ENCODE measurements around the gene BRME1.
A peak's percentile ranks its signal among the peaks of the same experiment; 100 is the strongest.
"Not testable (repeated sequence)": the region's sequence is repeated elsewhere in the genome, so short reads cannot be mapped to it uniquely, and the experiment has no call there.

Gene BRME1

DNA sequence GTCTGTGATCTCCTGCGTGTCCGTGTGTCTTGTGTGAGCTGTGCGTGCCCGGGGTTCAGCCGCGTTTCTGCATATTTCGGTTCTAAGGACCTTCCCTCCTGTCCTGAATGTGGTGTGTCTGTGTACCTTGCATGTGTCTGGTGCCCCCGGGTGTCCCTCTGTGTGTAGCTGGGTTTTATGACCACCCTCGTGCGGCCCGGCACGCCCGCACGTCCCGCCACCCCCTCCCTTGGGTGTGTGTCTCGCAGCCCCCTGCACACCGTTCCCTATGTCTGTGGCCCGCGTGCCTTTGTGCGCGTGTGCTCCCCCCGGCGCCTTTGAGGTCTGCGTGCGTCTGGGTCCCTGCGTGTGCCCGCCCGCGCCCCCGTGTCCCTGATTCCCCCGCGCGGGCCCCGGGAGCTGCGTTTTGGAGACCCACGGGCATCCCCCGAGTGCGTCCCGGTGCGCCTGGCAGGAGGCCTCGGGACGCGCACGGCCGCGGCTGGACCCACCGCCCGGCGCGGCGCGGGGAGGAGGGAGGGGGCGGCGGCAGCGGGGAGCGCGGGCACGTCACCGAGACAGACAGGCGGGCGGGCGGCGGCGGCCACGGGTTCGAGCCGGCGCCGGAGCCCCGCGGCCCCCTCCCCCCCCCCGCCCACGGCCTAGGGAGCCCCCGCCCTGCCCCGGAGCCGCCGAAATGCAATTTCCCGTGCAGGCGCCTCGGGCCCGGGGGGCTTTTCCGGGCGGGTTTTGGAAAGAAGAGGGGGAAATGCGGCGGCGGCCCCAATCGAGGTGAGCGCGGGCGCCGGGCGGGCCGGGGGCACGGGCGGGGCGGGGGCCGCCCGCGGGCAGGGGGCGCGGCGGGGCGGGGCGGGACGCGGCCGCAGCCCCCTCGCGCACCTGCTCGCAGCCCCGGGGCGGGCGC is 41.0 kb downstream of the BRME1 start:
- no peak for DNase-seq

DNA sequence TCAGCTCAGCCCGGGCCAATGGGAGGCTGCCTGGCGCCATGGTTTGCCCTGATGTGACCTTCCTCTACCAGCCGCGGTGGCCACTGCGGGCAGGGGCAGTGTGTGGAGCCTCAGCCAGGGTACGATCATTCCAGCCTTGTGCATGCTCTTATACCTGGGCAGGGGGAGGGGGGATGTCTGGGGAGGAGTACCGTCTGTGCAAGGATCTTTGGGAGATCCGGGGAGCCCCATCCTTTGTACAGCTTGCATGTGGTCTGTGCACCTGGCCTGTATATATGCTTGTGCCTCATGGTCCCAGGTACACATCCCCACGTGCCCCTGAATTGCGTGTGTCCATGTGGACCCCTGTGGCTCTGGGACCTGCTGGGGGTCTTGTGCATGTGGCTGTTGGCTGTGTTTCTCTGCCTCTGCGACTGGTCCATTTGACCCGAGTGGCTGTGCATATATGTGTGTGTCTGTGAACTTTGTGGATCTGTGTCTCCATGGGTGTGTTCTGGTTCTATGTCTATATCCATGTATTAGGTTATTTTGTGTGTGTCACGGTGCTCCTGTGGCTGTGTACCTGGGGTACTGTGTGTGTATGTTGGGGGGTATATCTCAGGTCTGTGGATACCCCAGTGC is 41.8 kb downstream of the BRME1 start:
- DNase-seq: no peak

DNA sequence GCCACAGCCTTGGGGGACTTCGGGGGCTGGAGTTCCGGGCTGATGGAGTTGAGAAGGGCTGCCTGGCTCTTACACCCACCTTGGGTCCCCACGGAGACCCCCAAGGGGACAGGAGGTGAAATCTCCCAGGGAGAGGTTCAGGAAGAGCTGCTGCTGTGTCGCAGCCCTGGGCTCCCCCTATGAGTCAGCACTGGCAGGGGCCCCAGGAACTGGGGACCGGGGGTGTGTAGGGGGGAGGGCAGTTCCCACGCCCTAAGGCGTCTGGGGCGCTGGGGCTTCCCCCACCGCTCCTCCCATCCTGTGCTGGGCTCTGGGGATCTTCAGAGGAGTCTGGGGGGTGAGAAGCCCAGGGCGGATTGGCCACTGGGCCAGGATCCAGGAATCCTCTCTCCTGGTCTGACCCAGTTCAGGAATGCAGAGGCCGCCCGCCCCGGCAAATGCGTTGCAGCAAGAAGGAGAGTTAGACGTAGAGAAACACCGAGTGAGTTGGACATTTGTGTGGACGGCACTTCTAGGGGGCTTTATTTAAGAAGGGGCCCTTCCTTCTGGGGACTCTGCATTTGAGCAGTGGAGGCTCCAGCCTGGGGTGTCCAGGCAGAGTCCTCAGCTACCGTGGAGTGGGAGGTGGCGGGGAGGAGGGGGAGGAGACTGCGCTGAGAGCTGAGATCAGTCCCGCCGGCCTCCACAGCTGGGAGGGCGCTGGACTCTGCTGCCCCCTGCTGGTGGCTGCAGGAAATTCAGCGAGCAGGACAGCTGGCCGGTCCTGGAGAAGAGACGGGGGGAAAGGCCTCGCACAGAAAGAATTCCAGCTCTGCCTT is 44.0 kb downstream of the BRME1 start:
- DNase-seq: peak; percentile 87

DNA sequence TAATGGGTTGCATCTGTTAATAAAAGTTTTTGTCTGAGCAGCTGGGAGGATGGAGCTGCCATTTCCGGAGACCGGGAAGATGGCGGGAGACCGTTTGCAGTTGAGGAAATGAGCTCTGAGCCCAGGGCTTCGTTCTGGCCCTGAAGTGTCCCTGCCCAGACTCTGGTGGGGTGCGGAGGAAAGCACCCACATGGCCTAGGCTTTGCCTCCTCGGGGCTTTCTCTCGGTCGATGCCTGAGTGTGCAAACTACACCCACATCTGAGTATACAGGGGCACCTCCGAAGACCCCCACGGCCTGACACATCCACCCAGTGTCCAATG is 44.6 kb downstream of the BRME1 start:
- no peak for DNase-seq

DNA sequence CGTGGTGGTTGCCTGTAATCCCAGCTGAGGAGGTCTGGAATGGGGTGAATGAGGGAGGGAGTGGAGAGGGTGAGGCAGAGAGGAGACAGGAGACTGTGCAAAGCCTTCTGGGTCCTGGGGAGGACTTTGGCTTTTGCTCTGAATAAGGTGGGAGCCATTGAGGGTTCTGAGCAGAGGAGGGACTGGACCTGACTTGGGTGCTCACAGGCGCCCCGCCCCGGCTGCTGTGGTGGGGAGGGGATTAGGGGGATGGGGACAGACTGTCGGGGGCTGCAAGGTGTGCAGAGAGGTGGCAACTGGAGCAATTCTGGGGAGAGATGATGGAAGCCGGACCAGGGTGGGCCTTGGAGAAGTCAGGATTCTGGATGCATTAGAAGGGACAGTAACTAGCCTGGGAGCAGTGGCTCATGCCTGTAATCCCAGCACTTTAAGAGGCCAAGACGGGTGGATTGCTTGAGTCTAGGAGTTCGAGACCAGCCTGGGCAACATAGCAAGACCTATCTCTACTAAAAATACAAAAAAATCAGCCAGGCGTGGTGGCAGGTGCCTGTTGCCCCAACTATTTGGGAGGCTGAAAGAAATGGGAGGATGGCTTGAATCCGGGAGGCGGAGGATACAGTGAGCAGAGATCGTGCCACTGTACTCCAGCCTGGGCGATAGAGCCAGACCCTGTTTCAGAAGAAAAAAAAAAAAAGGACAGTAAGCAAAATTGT is 45.1 kb downstream of the BRME1 start:
- DNase-seq: no peak

DNA sequence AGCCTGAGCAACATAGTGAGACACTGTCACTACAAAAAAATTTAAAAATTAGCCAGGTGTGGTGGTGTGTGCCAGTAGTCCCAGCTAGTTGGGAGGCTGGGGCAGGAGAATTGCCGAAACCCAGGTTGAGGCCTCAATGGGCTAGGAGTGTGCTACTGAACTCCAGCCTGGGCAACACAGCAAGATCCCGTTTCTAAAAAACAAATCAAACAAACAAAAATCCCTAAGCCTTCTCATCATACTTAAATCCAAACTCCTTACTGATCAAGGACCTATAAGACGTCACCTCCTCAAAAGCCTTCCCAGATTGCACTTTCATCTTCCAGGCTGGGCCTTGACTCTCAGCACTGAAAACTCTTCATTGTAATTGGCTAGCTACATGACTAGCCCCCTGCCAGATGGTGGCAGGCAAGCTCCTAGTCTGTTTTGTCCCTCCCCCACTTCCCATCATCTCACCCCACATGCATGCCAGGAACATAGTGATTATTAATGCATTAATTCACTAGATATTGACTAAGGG is 46.5 kb downstream of the BRME1 start:
- no peak for DNase-seq

DNA sequence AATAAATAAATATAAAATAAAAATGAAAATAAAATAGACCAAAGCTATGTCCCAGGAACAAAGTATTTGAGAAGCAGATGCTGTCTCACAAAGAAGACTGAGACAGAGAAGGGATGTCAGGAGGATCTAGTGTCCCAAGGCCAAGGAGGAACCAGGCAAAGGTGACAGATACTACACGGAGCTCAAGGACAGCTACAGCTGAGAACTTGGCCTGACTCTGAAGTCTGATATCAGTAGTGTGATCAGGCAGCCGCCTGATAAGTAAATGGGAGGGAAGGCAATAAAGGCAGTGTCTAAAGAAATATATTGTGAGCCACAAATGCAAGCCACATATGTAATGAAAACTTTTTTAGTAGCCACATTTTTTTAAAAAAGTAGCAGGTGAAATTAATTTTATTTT is 49.4 kb downstream of the BRME1 start:
- no peak for DNase-seq

DNA sequence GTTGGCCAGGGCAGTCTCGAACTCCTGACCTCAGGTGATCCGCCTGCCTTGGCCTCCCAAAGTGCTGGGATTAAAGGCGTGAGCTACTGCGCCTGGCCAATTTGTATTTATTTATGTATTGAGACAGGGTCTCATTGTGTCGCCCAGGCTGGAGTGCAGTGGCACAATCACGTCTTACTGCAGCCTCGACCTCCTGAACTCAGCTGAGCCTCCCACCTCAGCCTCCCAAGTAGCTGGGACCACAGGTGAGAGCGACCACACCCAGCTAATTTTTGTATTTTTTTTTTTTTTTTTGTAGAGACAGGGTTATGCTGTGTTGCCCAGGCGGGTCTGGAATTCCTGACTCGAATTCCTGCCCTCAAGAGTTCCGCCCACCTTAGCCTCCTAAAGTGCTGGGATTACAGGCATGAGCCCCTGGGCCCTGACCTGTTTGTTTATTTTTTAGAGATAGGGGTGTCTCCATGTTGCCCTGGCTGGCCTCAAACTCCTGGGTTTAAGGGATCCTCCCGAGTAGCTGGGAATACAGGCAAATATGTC is 53.7 kb downstream of the BRME1 start:
- not testable (repeated sequence) for DNase-seq

DNA sequence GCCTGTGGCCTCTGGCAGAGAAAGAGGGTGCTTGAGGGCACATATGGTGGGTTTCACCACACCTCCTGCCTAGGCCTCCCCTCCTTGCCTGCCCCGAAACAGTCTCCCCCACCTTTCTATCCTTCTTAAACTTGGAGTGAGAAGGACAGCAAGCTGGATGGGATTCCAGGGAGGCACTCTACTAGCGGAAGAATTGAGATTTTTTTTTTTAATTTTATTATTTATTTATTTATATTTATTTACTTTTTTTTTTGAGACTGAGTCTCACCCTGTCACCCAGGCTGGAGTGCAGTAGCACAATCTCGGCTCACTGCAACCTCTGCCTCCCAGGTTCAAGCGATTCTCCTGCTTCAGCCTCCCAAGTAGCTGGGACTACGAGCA is 54.2 kb downstream of the BRME1 start:
- not testable (repeated sequence) for DNase-seq

DNA sequence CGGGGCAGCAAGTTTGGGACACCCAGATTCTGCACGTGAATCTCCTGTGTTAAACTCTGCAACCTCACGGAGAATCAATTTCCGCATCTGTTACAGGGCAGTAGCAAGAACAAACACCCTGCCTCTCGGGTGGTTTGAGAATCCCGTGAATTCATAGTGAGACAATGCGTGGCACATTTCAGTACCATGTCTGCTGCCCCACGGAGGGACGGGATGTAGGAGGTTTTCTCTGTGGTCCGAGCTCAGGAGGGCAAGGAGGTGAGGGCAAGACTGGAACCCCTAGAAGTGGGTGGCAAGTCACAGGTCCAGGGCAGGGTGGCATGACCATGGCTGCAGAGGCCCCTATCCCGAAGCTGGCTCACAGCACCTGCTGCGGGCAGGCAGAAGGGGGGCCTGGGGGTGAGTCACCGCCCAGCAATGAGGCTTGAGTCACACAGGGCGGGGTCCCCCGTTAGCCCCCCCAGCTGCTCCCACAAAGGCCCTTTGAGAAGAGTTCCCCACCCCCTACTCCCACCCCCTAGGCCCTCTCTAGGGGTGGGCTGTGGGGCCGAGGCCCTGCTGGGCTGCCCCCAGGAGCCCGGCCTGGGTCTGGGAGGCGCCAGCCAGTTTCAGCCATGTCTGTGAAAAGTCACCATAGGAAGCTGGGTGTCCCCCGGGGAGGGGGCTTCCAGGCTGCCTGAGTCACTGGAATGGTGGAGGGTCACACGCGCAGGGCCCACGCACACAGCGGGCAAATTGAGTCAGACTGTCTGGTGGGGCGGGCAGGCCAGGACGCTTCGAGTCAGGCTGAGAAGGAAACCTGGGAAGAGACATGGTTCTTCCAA is 54.8 kb downstream of the BRME1 start:
- DNase-seq: peak; percentile 68

DNA sequence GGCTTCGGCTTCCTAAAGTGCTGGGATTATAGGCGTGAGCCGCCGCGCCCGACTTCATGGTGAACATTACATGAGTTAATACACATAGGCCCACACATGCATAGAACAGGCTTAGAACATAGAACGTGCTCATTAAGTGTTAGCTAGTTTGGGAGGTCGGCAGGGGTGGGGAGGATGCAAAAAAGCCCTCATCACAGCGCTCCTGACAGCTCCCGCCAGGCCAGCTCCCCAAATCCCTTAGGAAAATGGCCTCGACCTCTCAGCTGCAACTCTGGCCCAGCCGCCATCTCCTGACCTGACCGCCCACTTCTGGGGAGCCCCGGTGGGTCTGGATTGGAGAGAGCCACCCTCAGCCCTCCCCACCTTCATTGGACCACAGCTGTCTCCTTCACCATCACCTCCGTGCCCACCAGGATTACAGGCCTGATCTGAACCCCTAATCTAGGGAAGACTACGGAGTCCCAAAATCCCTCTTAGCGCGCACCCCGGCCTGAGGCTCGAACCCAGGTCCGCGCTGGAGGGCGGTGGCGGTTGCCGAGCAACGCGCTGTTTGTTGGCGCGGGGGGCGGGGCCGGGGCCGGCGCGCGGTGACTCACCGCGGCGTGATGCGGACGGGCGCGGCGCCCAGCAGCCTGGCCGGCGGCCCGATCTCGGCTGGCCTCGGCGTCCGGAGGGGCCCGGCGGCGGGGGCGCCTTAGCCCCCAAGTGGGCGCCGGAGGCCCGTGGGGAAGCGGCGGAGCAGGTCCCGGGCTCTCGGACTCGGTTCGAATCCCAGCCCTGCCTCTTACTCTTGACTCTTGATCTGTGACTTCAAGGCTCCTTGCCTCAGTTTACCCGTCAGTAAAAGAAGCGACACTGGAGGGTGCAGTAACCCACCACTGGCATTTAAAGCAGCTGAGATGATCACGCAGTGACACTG is 55.7 kb downstream of the BRME1 start:
- DNase-seq: peak; percentile 67

DNA sequence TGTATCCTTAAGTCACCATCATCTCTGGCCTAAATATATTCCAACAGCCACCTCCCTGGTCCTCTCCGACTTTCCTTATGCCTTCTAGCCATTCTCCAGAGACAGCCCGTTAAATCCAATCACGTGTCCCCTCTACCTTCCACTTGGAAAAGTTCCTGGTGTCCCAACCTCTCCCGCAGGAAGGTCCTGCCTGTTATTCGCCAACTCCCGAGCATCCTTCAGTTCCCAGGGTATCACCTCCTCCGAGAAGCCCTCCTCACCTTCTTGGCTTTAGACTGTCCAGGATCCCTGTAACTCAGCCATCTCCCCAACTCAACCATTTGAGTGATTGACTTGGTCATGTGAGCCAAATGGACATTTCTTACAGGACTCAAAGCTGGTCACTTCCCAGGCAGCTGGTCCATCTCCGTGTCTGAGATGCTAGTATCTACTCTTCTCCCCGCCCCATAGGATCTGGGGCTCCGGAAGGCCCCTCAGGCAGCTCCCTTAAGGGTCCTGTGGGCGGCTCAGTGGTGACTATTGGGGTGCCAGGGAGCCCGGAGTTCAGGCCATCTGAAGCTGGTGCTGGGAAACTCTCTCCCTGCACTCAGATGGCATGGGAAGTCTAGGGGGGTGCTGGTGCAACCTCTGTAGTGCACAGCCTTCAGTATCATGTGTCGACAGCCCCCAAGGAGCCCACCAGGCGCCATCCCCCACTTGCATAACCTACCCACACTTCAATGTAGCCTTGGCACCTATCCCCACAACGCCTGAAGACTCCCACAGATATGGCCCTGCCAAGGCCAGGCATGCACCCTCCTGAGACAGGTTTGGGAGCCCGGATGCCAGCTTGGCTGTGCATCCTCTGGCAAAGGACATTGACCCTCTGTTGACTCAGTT is 56.9 kb downstream of the BRME1 start:
- DNase-seq: no peak

DNA sequence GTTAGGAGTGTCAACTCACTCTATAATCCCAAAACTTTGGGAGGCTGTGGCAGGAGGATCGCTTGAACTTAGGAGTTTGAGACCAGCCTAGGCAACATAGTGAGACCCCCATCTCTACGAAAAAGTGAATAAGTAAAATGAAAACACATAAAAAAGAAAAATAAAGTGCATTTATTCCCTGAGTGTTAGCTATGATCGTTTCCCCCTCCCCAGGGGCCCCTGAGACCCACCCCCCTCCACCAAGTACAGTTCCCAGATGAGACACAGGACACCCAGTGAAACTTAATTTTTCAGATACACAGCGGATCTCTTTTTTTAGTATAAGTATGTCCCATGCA is 57.6 kb downstream of the BRME1 start:
- no peak for DNase-seq

DNA sequence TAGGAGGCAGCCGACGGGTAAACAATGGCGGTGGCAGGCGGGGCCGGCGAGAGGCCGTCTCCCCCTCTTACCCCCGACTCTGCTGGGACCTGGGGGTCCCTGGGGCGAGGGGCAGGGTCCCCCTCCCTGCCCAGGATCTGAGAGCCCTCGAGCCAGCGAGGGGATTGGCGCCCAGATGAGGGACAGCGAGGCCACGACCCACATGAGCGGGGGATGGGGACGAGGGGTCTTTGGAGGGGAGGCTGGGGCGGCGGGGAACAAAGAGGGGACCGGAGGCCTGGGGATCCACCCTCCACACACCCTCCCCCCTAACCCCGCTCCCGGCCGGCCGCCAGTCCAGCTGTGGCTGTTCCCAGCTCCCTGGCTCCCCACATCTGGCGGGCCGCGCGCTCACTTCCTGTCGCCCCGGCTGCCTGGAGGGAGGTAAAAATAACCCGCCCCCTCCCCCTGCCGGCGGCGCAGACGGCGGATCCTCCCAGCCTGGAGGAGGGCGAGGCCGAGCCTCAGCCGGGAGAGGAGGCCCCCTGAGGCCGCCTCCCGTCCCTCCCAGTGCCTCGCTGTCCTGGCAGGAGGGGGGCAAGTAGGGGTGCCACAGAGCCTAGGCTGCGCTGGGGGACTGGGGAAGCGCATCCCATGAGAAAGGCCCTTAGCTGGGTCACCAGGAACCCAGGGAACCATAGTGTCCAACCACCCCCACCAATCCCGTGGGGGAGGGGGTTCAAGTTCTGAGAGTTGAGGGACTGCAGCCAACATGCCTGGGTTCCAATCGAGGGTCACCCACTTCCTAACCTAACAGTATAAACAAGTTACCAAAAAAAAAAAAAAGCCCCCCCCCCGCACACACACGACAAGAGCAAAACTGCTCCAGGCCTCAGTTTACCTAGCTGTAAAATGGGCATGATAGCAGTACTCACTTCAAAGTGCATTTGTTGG is 58.2 kb downstream of the BRME1 start:
- DNase-seq: peak; percentile 76

DNA sequence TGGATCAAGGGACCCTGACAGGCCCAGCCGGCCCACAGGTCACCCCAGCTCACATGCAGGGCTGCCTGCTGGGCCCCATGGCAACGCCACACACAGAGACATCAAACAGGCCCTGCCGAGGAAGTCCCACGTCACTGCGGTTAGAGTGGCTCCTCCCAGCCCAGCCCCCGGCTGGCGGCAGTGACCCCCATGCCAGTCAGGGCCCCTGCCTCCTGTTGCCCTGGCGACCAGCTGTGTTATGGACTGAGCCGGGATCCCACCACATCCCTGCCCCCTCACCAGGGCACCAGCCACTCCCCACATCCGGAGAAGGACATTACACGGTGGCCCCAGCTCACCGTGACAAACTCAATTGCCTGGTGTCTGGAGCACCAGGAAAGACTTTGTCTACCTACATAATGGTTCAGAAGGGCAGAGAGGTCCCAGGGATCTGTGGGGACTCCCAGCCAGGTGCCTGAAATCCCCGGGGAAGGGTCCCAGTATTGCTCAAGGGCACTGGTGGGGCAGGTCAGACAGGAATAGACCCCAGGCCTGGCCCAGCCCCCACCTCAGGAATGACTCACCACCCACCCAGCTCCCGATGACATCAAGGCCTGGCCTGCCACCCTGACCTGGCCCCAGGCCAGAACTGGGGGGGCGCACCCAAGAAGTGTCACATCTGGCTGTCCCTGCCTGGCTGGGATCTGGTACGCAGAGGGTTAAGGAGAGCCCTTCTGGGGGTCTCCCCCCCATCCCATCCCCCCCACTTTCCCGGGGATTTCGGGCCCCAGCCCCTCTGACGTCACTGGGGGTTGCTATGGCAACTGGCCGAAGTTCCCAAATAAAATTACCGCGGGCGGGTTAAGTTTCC is 59.1 kb downstream of the BRME1 start:
- DNase-seq: peak; percentile 81

DNA sequence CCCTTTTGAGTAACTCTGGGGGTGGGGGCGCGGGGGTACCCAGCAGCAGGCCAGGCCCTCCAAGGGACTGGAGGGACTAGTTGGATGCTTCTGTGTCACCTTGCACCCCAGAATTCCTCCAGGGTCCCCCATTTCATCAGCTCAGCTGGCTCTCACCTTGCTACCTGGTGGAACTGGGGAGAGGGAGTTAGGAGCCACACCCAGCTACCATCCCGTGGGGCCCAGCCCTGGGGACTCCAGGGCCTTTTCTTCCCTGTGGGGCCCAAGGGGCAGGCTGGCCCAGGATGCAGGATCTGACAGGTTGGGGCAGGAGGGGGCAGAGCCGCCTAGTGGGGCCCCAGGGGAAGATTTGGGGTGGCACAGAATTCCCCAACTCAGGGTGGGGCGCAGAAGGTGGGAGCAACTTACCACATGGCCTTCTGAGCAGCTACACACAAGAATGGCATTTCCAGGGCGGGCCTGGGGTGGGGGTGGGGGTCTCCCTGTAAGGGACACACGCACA is 61.7 kb downstream of the BRME1 start:
- DNase-seq: no peak
